ENCODE measurements around the gene CACNB2. TPM values are rescaled to one million over a fixed set of nuclear protein-coding genes. Genes with fewer than 3 reads are reported as not detected.
"Not testable (repeated sequence)": the region's sequence is repeated elsewhere in the genome, so short reads cannot be mapped to it uniquely, and the experiment has no call there.

Gene CACNB2
- total RNA-seq, 1 donor from 2014 or later: 1.1 TPM

DNA sequence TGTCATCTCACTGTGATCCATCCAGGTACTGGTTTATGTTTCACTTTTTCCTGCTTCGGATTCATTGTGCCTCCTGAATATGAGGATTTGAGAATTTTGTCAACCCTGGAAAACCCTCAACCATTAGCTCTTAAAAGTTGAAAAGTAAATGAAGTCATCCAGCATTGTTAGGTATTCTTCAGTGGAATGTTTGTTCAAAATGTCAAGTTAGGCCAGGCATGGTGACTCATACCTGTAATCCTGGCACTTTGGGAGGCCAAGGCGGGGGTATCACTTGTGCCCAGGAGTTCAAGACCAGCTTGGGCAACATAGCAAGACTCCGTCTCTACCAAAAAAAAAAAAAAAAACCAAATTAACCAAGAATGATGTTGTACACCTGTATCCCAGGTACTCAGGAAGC is 289.1 kb downstream of the CACNB2 start:
- intact Hi-C loops (cut with micrococcal nuclease): no loop called here
- Mint-ChIP-seq H3K9me3 (no peaks in the 10 kb centered on the region), H3K27ac (no peak overlapping the region), H3K4me1 (ENCODE audit: low read depth) (no peaks in the 10 kb centered on the region), H3K27me3 (ENCODE audit: low read depth) (peaks cover 4% of the 10 kb centered on the region), H3K36me3 (ENCODE audit: low read depth) (no peaks in the 10 kb centered on the region), H3K4me3 (ENCODE audit: low read depth) (no peak overlapping the region)
- DNase-seq (ENCODE audit: low spot score): no peak

GRCh38 chr10:18436902-18437301 is 296.7 kb downstream of the CACNB2 start:
- Mint-ChIP-seq H3K36me3 (ENCODE audit: low read depth) (no peaks in the 10 kb centered on the region), H3K27ac (no peak overlapping the region), H3K9me3 (no peaks in the 10 kb centered on the region), H3K4me3 (ENCODE audit: low read depth) (no peak overlapping the region), H3K27me3 (ENCODE audit: low read depth) (no peaks in the 10 kb centered on the region), H3K4me1 (ENCODE audit: low read depth) (no peaks in the 10 kb centered on the region)
- intact Hi-C loops (cut with micrococcal nuclease): no loop called here
- DNase-seq (ENCODE audit: low spot score): no peak

DNA sequence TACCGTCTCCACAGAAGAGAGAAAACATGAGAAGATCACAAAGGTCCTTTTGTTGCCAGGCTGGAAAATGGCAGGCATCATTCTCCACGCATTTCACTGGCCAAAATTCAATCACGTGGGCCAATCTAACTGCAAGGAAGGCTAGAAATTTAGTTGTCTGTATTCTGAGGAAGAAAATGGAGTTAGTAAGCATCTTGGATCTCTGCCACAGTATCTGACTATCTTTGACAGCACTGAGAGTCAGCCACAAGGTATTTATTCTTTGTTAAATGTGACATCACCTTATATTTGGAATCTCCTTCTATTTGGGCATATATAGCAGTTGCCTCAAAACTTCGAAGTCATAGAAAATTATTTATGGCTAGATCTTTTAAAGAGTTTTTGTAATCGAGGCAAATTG is 297.3 kb downstream of the CACNB2 start:
- no peak for DNase-seq (ENCODE audit: low spot score)
- no peaks in the 10 kb centered on the region for H3K27me3 Mint-ChIP-seq (ENCODE audit: low read depth)
- no peaks in the 10 kb centered on the region for H3K4me1 Mint-ChIP-seq (ENCODE audit: low read depth)
- intact Hi-C loops (cut with micrococcal nuclease): no loop called here
- no peak overlapping the region for H3K4me3 Mint-ChIP-seq (ENCODE audit: low read depth)
- H3K27ac Mint-ChIP-seq: no peak overlapping the region
- no peaks in the 10 kb centered on the region for H3K9me3 Mint-ChIP-seq
- H3K36me3 Mint-ChIP-seq (ENCODE audit: low read depth): no peaks in the 10 kb centered on the region

DNA sequence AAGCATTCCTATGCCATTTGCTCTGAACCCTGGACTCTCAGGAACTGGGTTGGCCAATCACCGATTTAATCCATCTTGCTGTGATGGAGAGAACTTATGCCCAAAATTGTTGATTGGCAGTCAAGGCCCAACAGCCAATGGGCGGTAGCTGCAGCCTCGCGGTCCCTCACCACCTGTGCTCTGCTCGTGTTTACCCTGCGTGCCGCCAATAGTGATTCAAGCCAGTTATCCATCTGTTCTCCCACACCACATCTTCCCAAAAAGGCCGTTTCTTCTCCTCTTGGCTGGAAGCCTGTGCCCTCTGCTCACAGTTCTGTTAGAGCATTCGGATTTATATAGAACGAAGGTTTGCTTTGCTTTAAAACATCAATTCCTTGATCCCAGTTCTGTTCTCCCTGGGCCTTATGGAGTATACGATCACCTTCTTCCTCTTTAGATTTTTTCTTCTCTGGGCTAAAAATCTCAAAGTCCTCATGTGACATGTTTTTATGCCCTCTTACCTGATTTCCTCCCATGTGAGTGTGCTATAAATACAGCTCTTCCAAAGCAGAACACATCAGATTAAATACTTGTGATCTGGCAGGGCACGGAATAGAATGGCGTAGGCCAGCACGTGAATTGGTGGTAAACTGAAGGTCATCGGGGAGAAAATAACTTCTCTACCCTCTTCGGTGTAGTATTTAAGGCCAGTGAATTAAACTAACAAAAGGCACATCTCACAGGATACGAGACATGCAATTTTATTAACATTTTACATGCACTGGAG is 298.3 kb downstream of the CACNB2 start:
- H3K27me3 Mint-ChIP-seq (ENCODE audit: low read depth): no peaks in the 10 kb centered on the region
- no peak overlapping the region for H3K27ac Mint-ChIP-seq
- no peaks in the 10 kb centered on the region for H3K36me3 Mint-ChIP-seq (ENCODE audit: low read depth)
- H3K4me3 Mint-ChIP-seq (ENCODE audit: low read depth): no peak overlapping the region
- no peaks in the 10 kb centered on the region for H3K4me1 Mint-ChIP-seq (ENCODE audit: low read depth)
- no peaks in the 10 kb centered on the region for H3K9me3 Mint-ChIP-seq
- intact Hi-C loops (cut with micrococcal nuclease): no loop called here
- DNase-seq (ENCODE audit: low spot score): no peak

GRCh38 chr10:18439601-18440000 is 299.4 kb downstream of the CACNB2 start:
- Mint-ChIP-seq H3K4me1 (ENCODE audit: low read depth) (no peaks in the 10 kb centered on the region), H3K27me3 (ENCODE audit: low read depth) (no peaks in the 10 kb centered on the region), H3K27ac (no peak overlapping the region), H3K9me3 (no peaks in the 10 kb centered on the region), H3K4me3 (ENCODE audit: low read depth) (no peak overlapping the region), H3K36me3 (ENCODE audit: low read depth) (no peaks in the 10 kb centered on the region)
- intact Hi-C loops (cut with micrococcal nuclease): no loop called here
- no peak for DNase-seq (ENCODE audit: low spot score)

- intact Hi-C loops (cut with micrococcal nuclease); H3K27ac Mint-ChIP-seq; H3K27me3 Mint-ChIP-seq (ENCODE audit: low read depth); H3K4me3 Mint-ChIP-seq (ENCODE audit: low read depth); DNase-seq (ENCODE audit: low spot score); H3K36me3 Mint-ChIP-seq (ENCODE audit: low read depth); H3K4me1 Mint-ChIP-seq (ENCODE audit: low read depth); H3K9me3 Mint-ChIP-seq: not testable (repeated sequence)
These were observed 305.4 kb downstream of the CACNB2 start for GRCh38 chr10:18445635-18446034.

DNA sequence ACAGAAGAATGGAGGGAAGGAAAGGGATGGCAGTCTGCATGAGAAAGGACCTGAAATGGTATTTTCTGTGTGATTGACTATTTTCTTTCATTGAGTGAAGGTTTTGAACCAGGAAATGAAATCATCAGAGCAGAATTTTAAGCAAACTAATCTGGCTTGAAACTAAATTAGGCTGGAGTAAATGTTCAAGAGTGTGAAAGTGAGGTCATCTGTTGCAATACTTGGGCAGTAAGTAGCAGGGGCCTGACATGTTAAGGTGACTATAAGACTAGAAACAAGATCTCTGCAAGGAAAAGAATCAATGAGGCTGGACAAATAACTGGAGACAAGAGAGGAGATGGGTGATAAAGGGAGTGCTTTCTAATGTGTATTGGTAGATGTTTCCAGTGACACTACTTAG is 306.0 kb downstream of the CACNB2 start:
- no peak for DNase-seq (ENCODE audit: low spot score)
- H3K27ac Mint-ChIP-seq: no peak overlapping the region
- H3K4me1 Mint-ChIP-seq (ENCODE audit: low read depth): no peaks in the 10 kb centered on the region
- intact Hi-C loops (cut with micrococcal nuclease): no loop called here
- peaks cover 3% of the 10 kb centered on the region for H3K27me3 Mint-ChIP-seq (ENCODE audit: low read depth)
- no peaks in the 10 kb centered on the region for H3K9me3 Mint-ChIP-seq
- no peak overlapping the region for H3K4me3 Mint-ChIP-seq (ENCODE audit: low read depth)
- no peaks in the 10 kb centered on the region for H3K36me3 Mint-ChIP-seq (ENCODE audit: low read depth)

GRCh38 chr10:18449611-18450026 is 309.4 kb downstream of the CACNB2 start:
- Mint-ChIP-seq H3K27me3 (ENCODE audit: low read depth) (peaks cover 3% of the 10 kb centered on the region), H3K36me3 (ENCODE audit: low read depth) (no peaks in the 10 kb centered on the region), H3K9me3 (no peaks in the 10 kb centered on the region), H3K4me3 (ENCODE audit: low read depth) (no peak overlapping the region), H3K4me1 (ENCODE audit: low read depth) (peaks cover 6% of the 10 kb centered on the region), H3K27ac (no peak overlapping the region)
- intact Hi-C loops (cut with micrococcal nuclease): no loop called here
- no peak for DNase-seq (ENCODE audit: low spot score)

- Mint-ChIP-seq H3K36me3 (ENCODE audit: low read depth) (no peaks in the 10 kb centered on the region), H3K27ac (no peak overlapping the region), H3K9me3 (no peaks in the 10 kb centered on the region), H3K4me3 (ENCODE audit: low read depth) (no peak overlapping the region), H3K27me3 (ENCODE audit: low read depth) (peaks cover 3% of the 10 kb centered on the region), H3K4me1 (ENCODE audit: low read depth) (peaks cover 11% of the 10 kb centered on the region)
- intact Hi-C loops (cut with micrococcal nuclease): no loop called here
- DNase-seq (ENCODE audit: low spot score): no peak
These were observed 310.1 kb downstream of the CACNB2 start for GRCh38 chr10:18450298-18450697.

- no peaks in the 10 kb centered on the region for H3K9me3 Mint-ChIP-seq
- no peaks in the 10 kb centered on the region for H3K27me3 Mint-ChIP-seq (ENCODE audit: low read depth)
- H3K4me1 Mint-ChIP-seq (ENCODE audit: low read depth): peaks cover 24% of the 10 kb centered on the region
- no peak overlapping the region for H3K4me3 Mint-ChIP-seq (ENCODE audit: low read depth)
- intact Hi-C loops (cut with micrococcal nuclease): no loop called here
- H3K27ac Mint-ChIP-seq: peak overlapping the region; percentile 64
- no peaks in the 10 kb centered on the region for H3K36me3 Mint-ChIP-seq (ENCODE audit: low read depth)
- no peak for DNase-seq (ENCODE audit: low spot score)
These were observed 315.1 kb downstream of the CACNB2 start for GRCh38 chr10:18455086-18455884.

DNA sequence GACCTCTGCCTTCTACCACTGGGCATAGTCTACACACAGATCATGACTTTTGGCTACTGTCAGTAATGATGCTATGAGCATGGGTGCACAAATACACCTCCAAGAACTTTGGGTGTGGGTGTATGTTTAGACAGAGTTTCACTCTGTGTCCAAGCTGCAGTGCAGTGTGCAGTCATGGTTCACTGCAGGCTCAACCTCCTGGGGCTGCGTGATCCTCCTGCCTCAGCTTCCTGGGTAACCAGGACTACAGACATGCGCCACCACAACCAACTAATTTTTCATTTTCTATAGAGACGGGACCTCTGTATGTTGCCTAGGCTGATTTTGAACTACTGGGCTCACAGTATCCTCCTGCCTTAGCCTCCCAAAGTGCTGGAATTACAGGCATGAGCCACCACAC is 316.8 kb downstream of the CACNB2 start:
- Mint-ChIP-seq H3K27me3 (ENCODE audit: low read depth) (no peaks in the 10 kb centered on the region), H3K4me1 (ENCODE audit: low read depth) (peaks cover 24% of the 10 kb centered on the region), H3K36me3 (ENCODE audit: low read depth) (no peaks in the 10 kb centered on the region), H3K4me3 (ENCODE audit: low read depth) (no peak overlapping the region), H3K9me3 (no peaks in the 10 kb centered on the region), H3K27ac (no peak overlapping the region)
- intact Hi-C loops (cut with micrococcal nuclease): no loop called here
- DNase-seq (ENCODE audit: low spot score): no peak

GRCh38 chr10:18460032-18460431 is 319.8 kb downstream of the CACNB2 start:
- Mint-ChIP-seq H3K36me3 (ENCODE audit: low read depth) (no peaks in the 10 kb centered on the region), H3K4me3 (ENCODE audit: low read depth) (no peak overlapping the region), H3K27me3 (ENCODE audit: low read depth) (no peaks in the 10 kb centered on the region), H3K9me3 (no peaks in the 10 kb centered on the region), H3K27ac (no peak overlapping the region), H3K4me1 (ENCODE audit: low read depth) (peaks cover 15% of the 10 kb centered on the region)
- DNase-seq (ENCODE audit: low spot score): no peak
- intact Hi-C loops (cut with micrococcal nuclease): no loop called here

DNA sequence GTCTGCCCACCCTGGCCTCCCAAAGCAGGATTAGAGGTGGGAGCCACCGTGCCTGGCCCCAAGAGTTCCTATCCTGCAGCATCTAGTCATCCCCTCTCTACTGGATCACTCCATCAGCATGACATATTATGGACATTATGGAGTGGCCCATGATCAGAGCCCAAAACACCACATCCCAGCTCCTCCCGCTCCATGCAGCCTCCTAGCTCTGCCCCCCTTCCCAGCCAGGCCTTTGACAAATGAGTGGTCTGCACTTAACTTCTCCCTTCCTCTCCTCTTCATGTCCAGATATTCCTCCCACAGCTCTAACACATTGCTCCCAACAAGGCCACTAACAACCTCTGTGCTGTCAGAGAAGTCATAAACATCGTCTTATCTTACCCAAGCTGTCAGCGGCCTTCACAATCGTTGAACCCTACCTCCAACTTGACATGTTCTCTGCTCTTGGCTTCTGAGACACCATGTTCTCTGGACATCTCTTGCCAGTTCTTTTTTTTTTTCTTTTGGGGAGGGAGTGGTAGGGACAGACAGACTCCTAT is 323.5 kb downstream of the CACNB2 start:
- H3K4me1 Mint-ChIP-seq (ENCODE audit: low read depth): no peaks in the 10 kb centered on the region
- DNase-seq (ENCODE audit: low spot score): no peak
- H3K36me3 Mint-ChIP-seq (ENCODE audit: low read depth): no peaks in the 10 kb centered on the region
- no peaks in the 10 kb centered on the region for H3K9me3 Mint-ChIP-seq
- no peak overlapping the region for H3K4me3 Mint-ChIP-seq (ENCODE audit: low read depth)
- no peaks in the 10 kb centered on the region for H3K27me3 Mint-ChIP-seq (ENCODE audit: low read depth)
- no peak overlapping the region for H3K27ac Mint-ChIP-seq
- intact Hi-C loops (cut with micrococcal nuclease): no loop called here
